ENCODE measurements around the gene MAP3K2. TPM values are rescaled to one million over a fixed set of nuclear protein-coding genes. Genes with fewer than 3 reads are reported as not detected.

The MAP3K2 gene
- total RNA-seq, 1 donor from 2014 or later, result 36.6 TPM

GRCh38 chr2:127407661-127408003 is 19.9 kb upstream of the MAP3K2 start:
- Histone ChIP-seq H3K36me3 (no peaks in the 10 kb centered on the region), H3K27ac (peak overlapping the region; percentile 96), H3K4me3 (peak overlapping the region; percentile 50 to 66), H3K4me1 (peaks cover 28% of the 10 kb centered on the region), H3K9me3 (no peaks in the 10 kb centered on the region), H3K27me3 (no peaks in the 10 kb centered on the region)
- intact Hi-C loops (cut with DNase I), result loop anchor here (2.0 kb wide), 1 partner anchor 21 kb away; the partner anchor contains the start of gene MAP3K2
- no peak for DNase-seq (ENCODE audit: extremely low spot score in 2 of 2)
- TF ChIP-seq POLR2AphosphoS5 (IDR thresholded peaks at IDR 0.05; ENCODE audit: insufficient read depth in 1 of 2, low read depth in 1 of 2) (peak in 1 of 2 donors; percentile 1), CTCF (IDR thresholded peaks at IDR 0.05) (no peak)

- Histone ChIP-seq H3K27ac (peak overlapping the region; percentile 96), H3K36me3 (no peaks in the 10 kb centered on the region), H3K4me3 (no peak overlapping the region), H3K9me3 (no peaks in the 10 kb centered on the region), H3K27me3 (no peaks in the 10 kb centered on the region), H3K4me1 (peaks cover 25% of the 10 kb centered on the region)
- intact Hi-C loops (cut with DNase I), result no loop called here
- DNase-seq (ENCODE audit: extremely low spot score in 2 of 2), result peak in 1 of 2 donors; percentile 85
- TF ChIP-seq CTCF (IDR thresholded peaks at IDR 0.05), result no peak
- no peak for TF ChIP-seq POLR2AphosphoS5 (IDR thresholded peaks at IDR 0.05; ENCODE audit: insufficient read depth in 1 of 2, low read depth in 1 of 2)
- TF ChIP-seq POLR2A (IDR thresholded peaks at IDR 0.05), result no peak
Measured at GRCh38 chr2:127407091-127407490, 19.3 kb upstream of the MAP3K2 start.

- no peaks in the 10 kb centered on the region for H3K36me3 ChIP-seq
- intact Hi-C loops (cut with DNase I), result no loop called here
- peaks cover 23% of the 10 kb centered on the region for H3K4me1 ChIP-seq
- H3K27ac ChIP-seq, result no peak overlapping the region
- DNase-seq (ENCODE audit: extremely low spot score in 2 of 2), result peak in 1 of 2 donors; percentile 1
- no peaks in the 10 kb centered on the region for H3K27me3 ChIP-seq
- no peak for TF ChIP-seq POLR2AphosphoS5 (IDR thresholded peaks at IDR 0.05; ENCODE audit: insufficient read depth in 1 of 2, low read depth in 1 of 2)
- TF ChIP-seq CTCF (IDR thresholded peaks at IDR 0.05), result no peak
- no peak for TF ChIP-seq POLR2A (IDR thresholded peaks at IDR 0.05)
- H3K4me3 ChIP-seq, result no peak overlapping the region
- H3K9me3 ChIP-seq, result no peaks in the 10 kb centered on the region
Measured at GRCh38 chr2:127406454-127406853, 18.7 kb upstream of the MAP3K2 start.

GRCh38 chr2:127405255-127405610 is 17.5 kb upstream of the MAP3K2 start:
- DNase-seq (ENCODE audit: extremely low spot score in 2 of 2), result no peak
- intact Hi-C loops (cut with DNase I), result no loop called here
- no peaks in the 10 kb centered on the region for H3K9me3 ChIP-seq
- H3K27ac ChIP-seq, result no peak overlapping the region
- H3K27me3 ChIP-seq, result no peaks in the 10 kb centered on the region
- no peak for TF ChIP-seq CTCF (IDR thresholded peaks at IDR 0.05)
- no peak for TF ChIP-seq POLR2AphosphoS5 (IDR thresholded peaks at IDR 0.05; ENCODE audit: insufficient read depth in 1 of 2, low read depth in 1 of 2)
- TF ChIP-seq POLR2A (IDR thresholded peaks at IDR 0.05), result no peak
- no peaks in the 10 kb centered on the region for H3K36me3 ChIP-seq
- H3K4me3 ChIP-seq, result no peak overlapping the region
- H3K4me1 ChIP-seq, result peaks cover 21% of the 10 kb centered on the region

- Histone ChIP-seq H3K9me3 (no peaks in the 10 kb centered on the region), H3K4me1 (peaks cover 20% of the 10 kb centered on the region), H3K4me3 (no peak overlapping the region), H3K27me3 (no peaks in the 10 kb centered on the region), H3K36me3 (no peaks in the 10 kb centered on the region), H3K27ac (no peak overlapping the region)
- intact Hi-C loops (cut with DNase I), result no loop called here
- TF ChIP-seq CTCF (IDR thresholded peaks at IDR 0.05) (no peak), POLR2AphosphoS5 (IDR thresholded peaks at IDR 0.05; ENCODE audit: insufficient read depth in 1 of 2, low read depth in 1 of 2) (no peak), POLR2A (IDR thresholded peaks at IDR 0.05) (no peak)
- DNase-seq (ENCODE audit: extremely low spot score in 2 of 2), result no peak
Measured at GRCh38 chr2:127404466-127405254, 16.9 kb upstream of the MAP3K2 start.
